Activated CD4-positive, CD25-positive, alpha-beta regulatory T cell treated with anti-CD3 and anti-CD28 coated beads, Interleukin-2, amount 50 U/mL, for 72 hours (primary cell): ENCODE data around the gene PGF.
"Not testable (repeated sequence)": the region's sequence is repeated elsewhere in the genome, so short reads cannot be mapped to it uniquely, and the experiment has no call there.

ENCODE experiments used
- DNase-seq: peaks from one replicate; pipeline ENCODE4 v3.0.0; 2021

PGF gene

GRCh38 chr14:74938531-74939495 is 16.6 kb downstream of the PGF start:
- no peak for DNase-seq

- DNase-seq: no peak
These were observed 18.2 kb downstream of the PGF start for GRCh38 chr14:74937171-74937570.

GRCh38 chr14:74936731-74937130 is 18.7 kb downstream of the PGF start:
- DNase-seq: no peak

GRCh38 chr14:74936151-74936550 is 19.2 kb downstream of the PGF start:
- no peak for DNase-seq

- no peak for DNase-seq
These were observed 20.1 kb downstream of the PGF start for GRCh38 chr14:74935360-74935680.

- no peak for DNase-seq
These were observed 20.7 kb downstream of the PGF start for GRCh38 chr14:74934476-74935359.

GRCh38 chr14:74934041-74934440 is 21.4 kb downstream of the PGF start:
- DNase-seq: no peak

- DNase-seq: not testable (repeated sequence)
These were observed 22.5 kb downstream of the PGF start for GRCh38 chr14:74932936-74933335.

- DNase-seq: no peak
These were observed 22.9 kb downstream of the PGF start for GRCh38 chr14:74932401-74932901.

- not testable (repeated sequence) for DNase-seq
These were observed 23.7 kb downstream of the PGF start for GRCh38 chr14:74931744-74932143.

GRCh38 chr14:74929242-74929641 is 26.2 kb downstream of the PGF start:
- DNase-seq: no peak

GRCh38 chr14:74927225-74927624 is 28.2 kb downstream of the PGF start:
- no peak for DNase-seq

GRCh38 chr14:74924061-74924460 is 31.3 kb downstream of the PGF start:
- no peak for DNase-seq

- peak; percentile 70 for DNase-seq
These were observed 32.5 kb downstream of the PGF start, which contains the start of gene RPS6KL1 for GRCh38 chr14:74922752-74923401. TSS of gene RPS6KL1 (minus strand) at chr14:74923260. CDS start at chr14:74921541, 1,719 bp downstream.

GRCh38 chr14:74921987-74922751 is 33.2 kb downstream of the PGF start:
- DNase-seq: no peak

GRCh38 chr14:74921053-74921620 is 34.3 kb downstream of the PGF start:
- no peak for DNase-seq

GRCh38 chr14:74920281-74920680 is 35.1 kb downstream of the PGF start:
- no peak for DNase-seq

GRCh38 chr14:74919421-74920165 is 35.8 kb downstream of the PGF start:
- no peak for DNase-seq

GRCh38 chr14:74918380-74918779 is 37.0 kb downstream of the PGF start:
- no peak for DNase-seq

GRCh38 chr14:74917646-74918081 is 37.7 kb downstream of the PGF start:
- DNase-seq: no peak

GRCh38 chr14:74917178-74917543 is 38.2 kb downstream of the PGF start:
- no peak for DNase-seq
